ENCODE results near the gene DRAM2. TPM values are rescaled to one million over a fixed set of nuclear protein-coding genes. Genes with fewer than 3 reads are reported as not detected.

DRAM2 gene
- total and polyA plus RNA-seq, 9 of the 15 experiments (the other 6 are each of a cell fraction or from before 2014, with no cell fraction given): 29.0 to 161 (median 53.5) TPM

DNA sequence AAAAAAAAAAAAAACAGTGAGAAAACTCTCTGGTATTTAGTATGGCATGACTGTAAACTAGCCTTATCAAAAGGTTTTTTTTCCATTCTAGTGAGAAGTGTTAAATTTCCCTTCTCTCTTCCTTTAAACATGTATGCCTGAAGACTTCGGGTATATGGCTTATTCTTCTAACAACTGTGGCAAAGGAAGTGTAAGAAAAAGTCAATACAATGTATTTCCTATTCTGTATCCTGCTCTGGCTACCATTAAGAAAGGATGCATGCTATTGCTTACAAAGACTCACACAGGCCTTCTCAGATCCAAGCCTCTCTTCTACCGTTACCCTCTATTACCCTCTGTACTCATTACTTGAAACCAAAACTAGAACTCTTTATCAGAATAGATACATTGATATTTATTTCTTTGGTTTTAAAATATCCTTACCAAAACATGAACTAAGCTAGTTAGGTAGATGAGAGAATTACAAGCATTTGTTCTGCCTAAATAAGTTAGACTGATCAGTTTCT lies 8.5 kb upstream of the DRAM2 start:
- Histone ChIP-seq H3K79me2 (ENCODE audit: control insufficient read depth, insufficient read depth, low read length) (peaks cover 87% of the 10 kb centered on the region), H3K4me2 (ENCODE audit: insufficient read depth, low read length) (no peak overlapping the region), H3K27me3 (ENCODE audit: control insufficient read depth in 2 of 2, insufficient read depth in 2 of 2, low read length in 2 of 2) (no peaks in the 10 kb centered on the region), H3K9me3 (replicated peaks; ENCODE audit: control insufficient read depth, insufficient read depth, low read depth, low read length) (no peaks in the 10 kb centered on the region), H3K9me1 (ENCODE audit: control insufficient read depth, insufficient read depth, low read length) (peaks cover 2% of the 10 kb centered on the region), H3K9ac (ENCODE audit: insufficient read depth in 1 of 2, low read depth in 2 of 2, low read length in 2 of 2) (no peak overlapping the region), H2AFZ (ENCODE audit: low read depth, low read length) (no peak overlapping the region), H3K36me3 (ENCODE audit: control insufficient read depth, insufficient read depth, low read length) (peaks cover 71% of the 10 kb centered on the region), H3K4me3 (no peak overlapping the region), H4K20me1 (replicated peaks; ENCODE audit: control insufficient read depth, insufficient read depth, low read length) (peaks cover 7% of the 10 kb centered on the region; the same call in 1 of the 2 replicates), H3K4me1 (replicated peaks in 1 of 2; ENCODE audit: control insufficient read depth in 2 of 2, insufficient read depth in 2 of 2, low read length in 2 of 2) (no peaks in the 10 kb centered on the region), H3K27ac (ENCODE audit: extremely low read depth, low read depth, low read length) (no peak overlapping the region)
- WGBS (ENCODE audit: insufficient coverage, low coverage, missing lambda C conversion rate): 97% methylated on average over 2 of the region's 2 CpGs
- in situ Hi-C loops (cut with MboI): no loop called here
- ChIA-PET CTCF (ENCODE audit: low intra/inter-chr PET ratio) (interaction anchor here (0.6 kb wide), 1 partner anchor 308 kb away, joined by 3 read pairs; no protein-coding TSS in a partner anchor), POLR2A (interaction anchor here (1.0 kb wide), 1 partner anchor 16 kb away, joined by 6 read pairs; no protein-coding TSS in a partner anchor)
- TF ChIP-seq ZNF583 (CRISPR knock-in tag; IDR thresholded peaks at IDR 0.05) (no peak), LEF1 (IDR thresholded peaks at IDR 0.05) (no peak), EP300 (IDR thresholded peaks at IDR 0.05; ENCODE audit: low read length) (no peak), NCOA4 (IDR thresholded peaks at IDR 0.05; ENCODE audit: partially characterized antibody) (no peak), MAFG (tag; conservative IDR thresholded peaks at IDR 0.05) (no peak), ZNF766 (CRISPR knock-in tag; conservative IDR thresholded peaks at IDR 0.05) (no peak), RFX5 (IDR thresholded peaks at IDR 0.05; ENCODE audit: low read depth, low read length) (no peak), HDAC8 (tag; IDR thresholded peaks at IDR 0.05) (no peak), PHF20 (IDR thresholded peaks at IDR 0.05; ENCODE audit: partially characterized antibody) (no peak)
- TF ChIP-seq, protein P1, sequence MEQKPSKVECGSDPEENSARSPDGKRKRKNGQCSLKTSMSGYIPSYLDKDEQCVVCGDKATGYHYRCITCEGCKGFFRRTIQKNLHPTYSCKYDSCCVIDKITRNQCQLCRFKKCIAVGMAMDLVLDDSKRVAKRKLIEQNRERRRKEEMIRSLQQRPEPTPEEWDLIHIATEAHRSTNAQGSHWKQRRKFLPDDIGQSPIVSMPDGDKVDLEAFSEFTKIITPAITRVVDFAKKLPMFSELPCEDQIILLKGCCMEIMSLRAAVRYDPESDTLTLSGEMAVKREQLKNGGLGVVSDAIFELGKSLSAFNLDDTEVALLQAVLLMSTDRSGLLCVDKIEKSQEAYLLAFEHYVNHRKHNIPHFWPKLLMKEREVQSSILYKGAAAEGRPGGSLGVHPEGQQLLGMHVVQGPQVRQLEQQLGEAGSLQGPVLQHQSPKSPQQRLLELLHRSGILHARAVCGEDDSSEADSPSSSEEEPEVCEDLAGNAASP (IDR thresholded peaks at IDR 0.05): no peak
- TF ChIP-seq, protein P2, sequence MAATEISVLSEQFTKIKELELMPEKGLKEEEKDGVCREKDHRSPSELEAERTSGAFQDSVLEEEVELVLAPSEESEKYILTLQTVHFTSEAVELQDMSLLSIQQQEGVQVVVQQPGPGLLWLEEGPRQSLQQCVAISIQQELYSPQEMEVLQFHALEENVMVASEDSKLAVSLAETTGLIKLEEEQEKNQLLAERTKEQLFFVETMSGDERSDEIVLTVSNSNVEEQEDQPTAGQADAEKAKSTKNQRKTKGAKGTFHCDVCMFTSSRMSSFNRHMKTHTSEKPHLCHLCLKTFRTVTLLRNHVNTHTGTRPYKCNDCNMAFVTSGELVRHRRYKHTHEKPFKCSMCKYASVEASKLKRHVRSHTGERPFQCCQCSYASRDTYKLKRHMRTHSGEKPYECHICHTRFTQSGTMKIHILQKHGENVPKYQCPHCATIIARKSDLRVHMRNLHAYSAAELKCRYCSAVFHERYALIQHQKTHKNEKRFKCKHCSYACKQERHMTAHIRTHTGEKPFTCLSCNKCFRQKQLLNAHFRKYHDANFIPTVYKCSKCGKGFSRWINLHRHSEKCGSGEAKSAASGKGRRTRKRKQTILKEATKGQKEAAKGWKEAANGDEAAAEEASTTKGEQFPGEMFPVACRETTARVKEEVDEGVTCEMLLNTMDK (IDR thresholded peaks at IDR 0.05; ENCODE audit: borderline replicate concordance, insufficient read depth, low read depth, low read length, poor library complexity, severe bottlenecking): no peak
- TF ChIP-seq, protein P3, sequence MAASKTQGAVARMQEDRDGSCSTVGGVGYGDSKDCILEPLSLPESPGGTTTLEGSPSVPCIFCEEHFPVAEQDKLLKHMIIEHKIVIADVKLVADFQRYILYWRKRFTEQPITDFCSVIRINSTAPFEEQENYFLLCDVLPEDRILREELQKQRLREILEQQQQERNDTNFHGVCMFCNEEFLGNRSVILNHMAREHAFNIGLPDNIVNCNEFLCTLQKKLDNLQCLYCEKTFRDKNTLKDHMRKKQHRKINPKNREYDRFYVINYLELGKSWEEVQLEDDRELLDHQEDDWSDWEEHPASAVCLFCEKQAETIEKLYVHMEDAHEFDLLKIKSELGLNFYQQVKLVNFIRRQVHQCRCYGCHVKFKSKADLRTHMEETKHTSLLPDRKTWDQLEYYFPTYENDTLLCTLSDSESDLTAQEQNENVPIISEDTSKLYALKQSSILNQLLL (CRISPR knock-in tag; IDR thresholded peaks at IDR 0.05; ENCODE audit: borderline replicate concordance): no peak
- ATAC-seq: no peak
- BruUV-seq (replicated peaks): no TSS peak
- DNase-seq (ENCODE audit: extremely low read depth in 1 of 4, low spot score in 3 of 4): no peak
- intact Hi-C loops (cut with micrococcal nuclease): no loop called here
- FAIRE-seq: no peak

Measured in K562 (cell line).